Activated CD8-positive, alpha-beta memory T cell treated with anti-CD3 and anti-CD28 coated beads, Interleukin-2, amount 10 ng/mL, durations not matched to agents 7 days and 5 days (primary cell): Measurements from ENCODE around the gene TGIF1. TPM values are rescaled to one million over a fixed set of nuclear protein-coding genes. Genes with fewer than 3 reads are reported as not detected.

Experiments used
- ATAC-seq: fragments of 150-1000 bp; cut with Tn5 transposase; one replicate; pipeline ENCODE4 v1.10.0; 2021; ENCODE audit warnings: moderate library complexity
- CTCF ChIA-PET: fragments of 350-600 bp; sonication (Branson Sonifier 250); formaldehyde crosslinking; loops from one replicate; lab custom pipeline; 2021; ENCODE audit warnings: antibody characterized with exemption; lab: Charles Lee
- DNase-seq: peaks from one replicate; pipeline ENCODE4 v3.0.0-alpha.2; 2020
- H3K27ac Mint-ChIP-seq: one replicate; pipeline ENCODE4 v1.8.0; 2021; ENCODE audit warnings: mild to moderate bottlenecking, mixed read lengths
- H3K27me3 Mint-ChIP-seq: one replicate; pipeline ENCODE4 v1.8.0; 2021; ENCODE audit warnings: mixed read lengths
- H3K36me3 Mint-ChIP-seq: one replicate; pipeline ENCODE4 v1.8.0; 2021; ENCODE audit warnings: mild to moderate bottlenecking, mixed read lengths
- H3K4me1 Mint-ChIP-seq: one replicate; pipeline ENCODE4 v1.8.0; 2021; ENCODE audit warnings: mixed read lengths
- H3K4me3 Mint-ChIP-seq: one replicate; pipeline ENCODE4 v1.8.0; 2021; ENCODE audit warnings: mild to moderate bottlenecking, moderate library complexity, mixed read lengths
- H3K9me3 Mint-ChIP-seq: one replicate; pipeline ENCODE4 v1.8.0; 2022; ENCODE audit warnings: low read depth, mixed read lengths
- total RNA-seq, 2 experiments: library from RNA; stranded (reverse); gene quantifications; one replicate each; pipeline ENCODE4 v1.2.3, GENCODE V29; 2021

Gene TGIF1
- total RNA-seq, 2 experiments from 2014 or later, result 9.7 to 19.0 TPM

- no peaks in the 10 kb centered on the region for H3K36me3 Mint-ChIP-seq
- H3K4me1 Mint-ChIP-seq, result peaks cover 10% of the 10 kb centered on the region
- ATAC-seq, result peak; percentile 64
- peaks cover 24% of the 10 kb centered on the region for H3K27me3 Mint-ChIP-seq
- CTCF ChIA-PET, result no interaction called here
- DNase-seq, result peak; percentile 67
- H3K9me3 Mint-ChIP-seq, result no peaks in the 10 kb centered on the region
- H3K4me3 Mint-ChIP-seq, result no peak overlapping the region
- H3K27ac Mint-ChIP-seq, result no peak overlapping the region
Measured at GRCh38 chr18:3485153-3486149, 35.5 kb downstream of the TGIF1 start.

- peak; percentile 31 for DNase-seq
- Mint-ChIP-seq H3K4me1 (peaks cover 10% of the 10 kb centered on the region), H3K4me3 (no peak overlapping the region), H3K36me3 (no peaks in the 10 kb centered on the region), H3K9me3 (no peaks in the 10 kb centered on the region), H3K27me3 (peaks cover 23% of the 10 kb centered on the region), H3K27ac (no peak overlapping the region)
- CTCF ChIA-PET, result no interaction called here
- no peak for ATAC-seq
Measured at GRCh38 chr18:3486512-3486911, 36.5 kb downstream of the TGIF1 start.

GRCh38 chr18:3489462-3489861 lies 39.5 kb downstream of the TGIF1 start:
- H3K36me3 Mint-ChIP-seq, result no peaks in the 10 kb centered on the region
- CTCF ChIA-PET, result no interaction called here
- ATAC-seq (no peak), DNase-seq (no peak)
- no peak overlapping the region for H3K4me3 Mint-ChIP-seq
- no peaks in the 10 kb centered on the region for H3K9me3 Mint-ChIP-seq
- peaks cover 10% of the 10 kb centered on the region for H3K4me1 Mint-ChIP-seq
- H3K27ac Mint-ChIP-seq, result no peak overlapping the region
- peaks cover 25% of the 10 kb centered on the region for H3K27me3 Mint-ChIP-seq

- Mint-ChIP-seq H3K27ac (no peak overlapping the region), H3K9me3 (no peaks in the 10 kb centered on the region), H3K4me3 (no peak overlapping the region), H3K27me3 (peaks cover 37% of the 10 kb centered on the region), H3K36me3 (no peaks in the 10 kb centered on the region), H3K4me1 (peaks cover 4% of the 10 kb centered on the region)
- CTCF ChIA-PET, result no interaction called here
- DNase-seq (no peak), ATAC-seq (no peak)
Measured at GRCh38 chr18:3491981-3492555, 42.1 kb downstream of the TGIF1 start.

GRCh38 chr18:3492721-3493120 lies 42.7 kb downstream of the TGIF1 start:
- Mint-ChIP-seq H3K4me1 (peaks cover 4% of the 10 kb centered on the region), H3K27ac (no peak overlapping the region), H3K4me3 (no peak overlapping the region), H3K27me3 (peaks cover 40% of the 10 kb centered on the region), H3K9me3 (no peaks in the 10 kb centered on the region), H3K36me3 (no peaks in the 10 kb centered on the region)
- CTCF ChIA-PET, result no interaction called here
- ATAC-seq, result no peak
- DNase-seq, result no peak

- peaks cover 5% of the 10 kb centered on the region for H3K4me1 Mint-ChIP-seq
- H3K4me3 Mint-ChIP-seq, result no peak overlapping the region
- no peak overlapping the region for H3K27ac Mint-ChIP-seq
- H3K36me3 Mint-ChIP-seq, result no peaks in the 10 kb centered on the region
- DNase-seq (no peak), ATAC-seq (no peak)
- CTCF ChIA-PET, result interaction anchor here (1.0 kb wide), 1 partner anchor 20 kb away, joined by 3 read pairs; no protein-coding TSS in a partner anchor
- H3K27me3 Mint-ChIP-seq, result peaks cover 48% of the 10 kb centered on the region
- H3K9me3 Mint-ChIP-seq, result no peaks in the 10 kb centered on the region
Measured at GRCh38 chr18:3493501-3494244, 43.7 kb downstream of the TGIF1 start.

GRCh38 chr18:3494245-3494526 lies 44.2 kb downstream of the TGIF1 start:
- H3K9me3 Mint-ChIP-seq, result no peaks in the 10 kb centered on the region
- no peak overlapping the region for H3K4me3 Mint-ChIP-seq
- no peak overlapping the region for H3K27ac Mint-ChIP-seq
- no peaks in the 10 kb centered on the region for H3K36me3 Mint-ChIP-seq
- ATAC-seq (no peak), DNase-seq (no peak)
- peaks cover 51% of the 10 kb centered on the region for H3K27me3 Mint-ChIP-seq
- peaks cover 7% of the 10 kb centered on the region for H3K4me1 Mint-ChIP-seq
- CTCF ChIA-PET, result interaction anchor here (1.0 kb wide), 1 partner anchor 20 kb away, joined by 3 read pairs; no protein-coding TSS in a partner anchor

- DNase-seq (no peak), ATAC-seq (no peak)
- no peak overlapping the region for H3K27ac Mint-ChIP-seq
- H3K36me3 Mint-ChIP-seq, result no peaks in the 10 kb centered on the region
- peaks cover 10% of the 10 kb centered on the region for H3K4me1 Mint-ChIP-seq
- H3K9me3 Mint-ChIP-seq, result no peaks in the 10 kb centered on the region
- H3K27me3 Mint-ChIP-seq, result peaks cover 54% of the 10 kb centered on the region
- CTCF ChIA-PET, result interaction anchor here (1.0 kb wide), 1 partner anchor 20 kb away, joined by 3 read pairs; no protein-coding TSS in a partner anchor
- H3K4me3 Mint-ChIP-seq, result no peak overlapping the region
Measured at GRCh38 chr18:3494569-3494968, 44.6 kb downstream of the TGIF1 start.

- no peak overlapping the region for H3K4me3 Mint-ChIP-seq
- ATAC-seq, result no peak
Measured at GRCh38 chr18:3495691-3496430, 45.9 kb downstream of the TGIF1 start.

GRCh38 chr18:3498698-3499471 lies 48.9 kb downstream of the TGIF1 start:
- H3K9me3 Mint-ChIP-seq, result no peaks in the 10 kb centered on the region
- H3K27ac Mint-ChIP-seq, result no peak overlapping the region
- DNase-seq (no peak), ATAC-seq (peak; percentile 33)
- no peaks in the 10 kb centered on the region for H3K36me3 Mint-ChIP-seq
- CTCF ChIA-PET, result interaction anchor here (1.2 to 3.0 kb wide), 2 partner anchors 47 to 87 kb away, joined by 4 to 7 read pairs; no protein-coding TSS in a partner anchor
- H3K27me3 Mint-ChIP-seq, result peaks cover 59% of the 10 kb centered on the region
- no peak overlapping the region for H3K4me3 Mint-ChIP-seq
- peaks cover 15% of the 10 kb centered on the region for H3K4me1 Mint-ChIP-seq

More at GRCh38 chr18:3495691-3496430, 45.9 kb downstream of the TGIF1 start:
- no peak overlapping the region for H3K27ac Mint-ChIP-seq
- H3K27me3 Mint-ChIP-seq, result peaks cover 57% of the 10 kb centered on the region
- no peak for DNase-seq
- no peaks in the 10 kb centered on the region for H3K36me3 Mint-ChIP-seq
- H3K9me3 Mint-ChIP-seq, result no peaks in the 10 kb centered on the region
- CTCF ChIA-PET, result interaction anchor here (1.4 kb wide), 1 partner anchor 38 kb away, joined by 5 read pairs; no protein-coding TSS in a partner anchor
- H3K4me1 Mint-ChIP-seq, result peaks cover 15% of the 10 kb centered on the region

- CTCF ChIA-PET, result interaction anchor here (1.2 to 3.0 kb wide), 2 partner anchors 47 to 86 kb away, joined by 4 to 7 read pairs; no protein-coding TSS in a partner anchor
- H3K4me3 Mint-ChIP-seq, result no peak overlapping the region
- ATAC-seq (peak; percentile 20), DNase-seq (no peak)
- no peaks in the 10 kb centered on the region for H3K9me3 Mint-ChIP-seq
- no peak overlapping the region for H3K27ac Mint-ChIP-seq
- H3K27me3 Mint-ChIP-seq, result peaks cover 55% of the 10 kb centered on the region
- H3K36me3 Mint-ChIP-seq, result no peaks in the 10 kb centered on the region
- H3K4me1 Mint-ChIP-seq, result peaks cover 15% of the 10 kb centered on the region
Measured at GRCh38 chr18:3499501-3499900, 49.5 kb downstream of the TGIF1 start.

- Mint-ChIP-seq H3K4me3 (no peak overlapping the region), H3K36me3 (no peaks in the 10 kb centered on the region), H3K4me1 (peaks cover 15% of the 10 kb centered on the region), H3K27me3 (peaks cover 52% of the 10 kb centered on the region), H3K9me3 (no peaks in the 10 kb centered on the region), H3K27ac (no peak overlapping the region)
- CTCF ChIA-PET, result interaction anchor here (1.2 to 3.0 kb wide), 2 partner anchors 48 to 86 kb away, joined by 4 to 7 read pairs; no protein-coding TSS in a partner anchor
- no peak for DNase-seq
- ATAC-seq, result no peak
Measured at GRCh38 chr18:3500016-3500415, 50.0 kb downstream of the TGIF1 start.
